ENCODE data around the gene REV1.

GRCh38 chr2:99485411-99485810 lies 4.4 kb downstream of the REV1 start:
- TF ChIP-seq PATZ1 (CRISPR knock-in tag; IDR thresholded peaks at IDR 0.05; ENCODE audit: borderline replicate concordance) (no peak), ZNF70 (CRISPR knock-in tag; IDR thresholded peaks at IDR 0.05) (no peak), ZC3H10 (CRISPR knock-in tag; IDR thresholded peaks at IDR 0.05) (no peak), ZFP3 (CRISPR knock-in tag; IDR thresholded peaks at IDR 0.05) (no peak), CSRNP3 (CRISPR knock-in tag; IDR thresholded peaks at IDR 0.05) (no peak), ZFP30 (CRISPR knock-in tag; IDR thresholded peaks at IDR 0.05) (no peak), GLIS3 (CRISPR knock-in tag; IDR thresholded peaks at IDR 0.05) (no peak), TSHZ2 (CRISPR knock-in tag; IDR thresholded peaks at IDR 0.05) (no peak)
